ENCODE measurements around the gene CD24.

The CD24 gene

GRCh38 chr6:106967936-106968555 lies 6.5 kb downstream of the CD24 start:
- DNase-seq (ENCODE audit: low read depth), result no peak

- no peak for DNase-seq (ENCODE audit: low read depth)
Measured at GRCh38 chr6:106966671-106967640, 7.6 kb downstream of the CD24 start.

- no peak for DNase-seq (ENCODE audit: low read depth)
Measured at GRCh38 chr6:106966229-106966628, 8.3 kb downstream of the CD24 start.

- DNase-seq (ENCODE audit: low read depth), result no peak
Measured at GRCh38 chr6:106964954-106965353, 9.6 kb downstream of the CD24 start.

- no peak for DNase-seq (ENCODE audit: low read depth)
Measured at GRCh38 chr6:106964099-106964498, 10.4 kb downstream of the CD24 start.

- DNase-seq (ENCODE audit: low read depth), result no peak
Measured at GRCh38 chr6:106963544-106963943, 11.0 kb downstream of the CD24 start.

- DNase-seq (ENCODE audit: low read depth), result no peak
Measured at GRCh38 chr6:106961801-106962200, 12.7 kb downstream of the CD24 start.

GRCh38 chr6:106961136-106961535 lies 13.4 kb downstream of the CD24 start:
- DNase-seq (ENCODE audit: low read depth), result no peak

- no peak for DNase-seq (ENCODE audit: low read depth)
Measured at GRCh38 chr6:106959985-106960384, 14.5 kb downstream of the CD24 start.

- DNase-seq (ENCODE audit: low read depth), result no peak
Measured at GRCh38 chr6:106939848-106940247, 34.7 kb downstream of the CD24 start.

- no peak for DNase-seq (ENCODE audit: low read depth)
Measured at GRCh38 chr6:106939208-106939607, 35.3 kb downstream of the CD24 start.

GRCh38 chr6:106927531-106928398 lies 46.8 kb downstream of the CD24 start:
- DNase-seq (ENCODE audit: low read depth), result peak; percentile 18

- no peak for DNase-seq (ENCODE audit: low read depth)
Measured at GRCh38 chr6:106925948-106926347, 48.6 kb downstream of the CD24 start.

GRCh38 chr6:106924694-106925523 lies 49.6 kb downstream of the CD24 start:
- no peak for DNase-seq (ENCODE audit: low read depth)

- DNase-seq (ENCODE audit: low read depth), result no peak
Measured at GRCh38 chr6:106922626-106923025, 51.9 kb downstream of the CD24 start.
